OCI-LY3 (cell line): ENCODE data around the gene COL6A2.
"Not testable (repeated sequence)": the region's sequence is repeated elsewhere in the genome, so short reads cannot be mapped to it uniquely, and the experiment has no call there.

Experiments used
- H2AFZ ChIP-seq: fragments of 200-600, 300-600 bp; shearing (Covaris generic); 2 replicates; pipeline ENCODE4 v1.6.0; 2014; ENCODE audit warnings: antibody characterized with exemption, low read depth, low read length
- H3K27ac ChIP-seq: fragments of 200-600, 300-600 bp; sonication (generic); 2 replicates; pipeline ENCODE4 v1.5.1; 2014; ENCODE audit warnings: mild to moderate bottlenecking, low read length, moderate library complexity, mixed read lengths
- H3K27me3 ChIP-seq: fragments of 200-600, 300-600 bp; sonication (generic); 2 replicates; pipeline ENCODE4 v1.6.1; 2014; ENCODE audit warnings: low read depth, low read length, mixed read lengths
- H3K36me3 ChIP-seq: fragments of 200-600, 300-600 bp; sonication (generic); replicated peaks from 2 replicates; pipeline ENCODE3; 2014; ENCODE audit warnings: low read depth, low read length, mixed read lengths
- H3K4me1 ChIP-seq: fragments of 300-600, 200-600 bp; sonication (generic); 2 replicates; pipeline ENCODE4 v1.6.1; 2014; ENCODE audit warnings: low read length, mixed read lengths
- H3K4me2 ChIP-seq: fragments of 200-600, 300-600 bp; sonication (generic); 2 replicates; pipeline ENCODE4 v1.6.1; 2014; ENCODE audit warnings: low read length, mixed read lengths
- H3K4me3 ChIP-seq: fragments of 300-600, 200-600 bp; sonication (generic); 2 replicates; pipeline ENCODE4 v1.5.1; 2014; ENCODE audit warnings: antibody characterized with exemption, mild to moderate bottlenecking, low read length, moderate library complexity
- H3K79me2 ChIP-seq: fragments of 300-600, 200-600 bp; shearing (Covaris generic); 2 replicates; pipeline ENCODE4 v1.6.1; 2014; ENCODE audit warnings: mild to moderate bottlenecking, low read length, mixed read lengths
- H3K9ac ChIP-seq: fragments of 300-600, 200-600 bp; shearing (Covaris generic); 2 replicates; pipeline ENCODE4 v1.6.0; 2014; ENCODE audit warnings: mild to moderate bottlenecking, low read length, moderate library complexity
- H3K9me3 ChIP-seq: fragments of 200-600, 300-600 bp; shearing (Covaris generic); 2 replicates; pipeline ENCODE4 v1.6.1; 2014; ENCODE audit warnings: low read length, mixed read lengths; ENCODE audit not compliant: insufficient read depth
- H4K20me1 ChIP-seq: fragments of 200-600, 300-600 bp; sonication (generic); 2 replicates; pipeline ENCODE4 v1.6.1; 2016; ENCODE audit warnings: low read length, mixed read lengths; ENCODE audit not compliant: insufficient read depth
- EZH2phosphoT487 ChIP-seq: fragments of 200-600 bp; shearing (Covaris generic); IDR thresholded peaks from 2 replicates; pipeline ENCODE4 v1.6.1; 2018; ENCODE audit warnings: antibody characterized with exemption, mixed run types, low read depth
- TF ChIP-seq, protein P1 (sequence below): fragments of 200-600, 300-600 bp; sonication (generic); IDR thresholded peaks from 2 replicates; pipeline ENCODE4 v1.5.1; 2014; ENCODE audit warnings: antibody characterized with exemption, low read length, low read depth

Gene COL6A2

DNA sequence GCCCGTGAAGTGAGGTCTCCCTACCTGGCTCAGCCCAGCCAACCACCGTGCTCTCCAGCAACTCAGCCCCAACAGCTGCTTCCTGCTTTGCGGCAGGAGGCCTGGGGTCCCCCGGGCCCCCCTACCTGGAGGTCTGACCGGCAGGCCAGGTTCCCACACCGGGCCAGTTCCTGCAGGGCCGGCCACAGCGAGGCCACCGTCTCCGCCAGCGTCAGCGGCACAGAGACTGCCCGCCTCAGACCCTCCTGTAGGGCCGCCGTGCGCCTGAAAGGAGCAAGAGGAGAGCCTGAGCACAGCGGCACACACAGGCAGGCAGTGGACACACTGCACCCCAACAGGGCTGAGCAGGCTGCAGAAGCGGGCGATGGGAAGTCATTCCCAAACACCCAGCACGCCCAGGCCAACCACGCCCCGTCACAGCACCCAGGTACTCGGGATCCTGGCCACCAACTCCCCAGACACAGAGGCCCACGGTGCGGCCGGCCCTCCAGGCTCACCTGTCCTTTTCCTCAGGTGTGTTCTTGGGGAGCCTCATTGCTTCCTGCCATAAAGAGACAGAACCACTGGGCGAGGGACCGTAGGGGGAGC lies 40.6 kb downstream of the COL6A2 start:
- Histone ChIP-seq H2AFZ (no peak overlapping the region), H3K27me3 (no peaks in the 10 kb centered on the region), H3K79me2 (no peaks in the 10 kb centered on the region), H3K4me1 (no peaks in the 10 kb centered on the region), H3K27ac (no peak overlapping the region), H3K9ac (no peak overlapping the region), H4K20me1 (no peaks in the 10 kb centered on the region), H3K4me3 (no peak overlapping the region), H3K36me3 (no peaks in the 10 kb centered on the region), H3K4me2 (no peak overlapping the region), H3K9me3 (no peaks in the 10 kb centered on the region)
- TF ChIP-seq, protein P1, sequence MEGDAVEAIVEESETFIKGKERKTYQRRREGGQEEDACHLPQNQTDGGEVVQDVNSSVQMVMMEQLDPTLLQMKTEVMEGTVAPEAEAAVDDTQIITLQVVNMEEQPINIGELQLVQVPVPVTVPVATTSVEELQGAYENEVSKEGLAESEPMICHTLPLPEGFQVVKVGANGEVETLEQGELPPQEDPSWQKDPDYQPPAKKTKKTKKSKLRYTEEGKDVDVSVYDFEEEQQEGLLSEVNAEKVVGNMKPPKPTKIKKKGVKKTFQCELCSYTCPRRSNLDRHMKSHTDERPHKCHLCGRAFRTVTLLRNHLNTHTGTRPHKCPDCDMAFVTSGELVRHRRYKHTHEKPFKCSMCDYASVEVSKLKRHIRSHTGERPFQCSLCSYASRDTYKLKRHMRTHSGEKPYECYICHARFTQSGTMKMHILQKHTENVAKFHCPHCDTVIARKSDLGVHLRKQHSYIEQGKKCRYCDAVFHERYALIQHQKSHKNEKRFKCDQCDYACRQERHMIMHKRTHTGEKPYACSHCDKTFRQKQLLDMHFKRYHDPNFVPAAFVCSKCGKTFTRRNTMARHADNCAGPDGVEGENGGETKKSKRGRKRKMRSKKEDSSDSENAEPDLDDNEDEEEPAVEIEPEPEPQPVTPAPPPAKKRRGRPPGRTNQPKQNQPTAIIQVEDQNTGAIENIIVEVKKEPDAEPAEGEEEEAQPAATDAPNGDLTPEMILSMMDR: no peak
- TF ChIP-seq EZH2phosphoT487: no peak

DNA sequence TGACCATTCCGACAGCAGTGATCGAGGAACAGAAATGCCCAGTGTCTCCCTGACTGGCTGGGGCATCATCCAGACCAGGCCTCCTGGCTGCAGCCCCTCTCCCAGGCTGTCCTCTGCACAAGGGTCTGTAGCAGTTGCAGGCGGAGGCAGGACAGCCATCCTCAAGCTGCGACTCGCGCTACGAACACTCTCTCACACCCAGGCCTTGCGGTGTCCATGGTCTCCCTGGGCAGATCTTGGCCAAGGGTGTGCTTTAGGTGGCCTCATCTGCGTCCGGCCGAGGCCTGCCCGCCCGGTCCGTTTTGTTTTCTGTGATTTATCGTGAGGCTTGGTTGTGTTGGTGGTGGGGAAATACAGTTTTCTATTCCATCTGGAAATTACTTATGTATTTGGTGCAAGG lies 41.8 kb downstream of the COL6A2 start:
- H4K20me1 ChIP-seq: no peaks in the 10 kb centered on the region
- no peaks in the 10 kb centered on the region for H3K4me1 ChIP-seq
- H3K27ac ChIP-seq: no peak overlapping the region
- no peaks in the 10 kb centered on the region for H3K79me2 ChIP-seq
- H3K27me3 ChIP-seq: no peaks in the 10 kb centered on the region
- H3K9ac ChIP-seq: no peak overlapping the region
- no peak overlapping the region for H3K4me2 ChIP-seq
- no peak overlapping the region for H2AFZ ChIP-seq
- no peaks in the 10 kb centered on the region for H3K36me3 ChIP-seq
- no peaks in the 10 kb centered on the region for H3K9me3 ChIP-seq
- no peak overlapping the region for H3K4me3 ChIP-seq
- TF ChIP-seq EZH2phosphoT487: no peak
- TF ChIP-seq, protein P1: no peak

DNA sequence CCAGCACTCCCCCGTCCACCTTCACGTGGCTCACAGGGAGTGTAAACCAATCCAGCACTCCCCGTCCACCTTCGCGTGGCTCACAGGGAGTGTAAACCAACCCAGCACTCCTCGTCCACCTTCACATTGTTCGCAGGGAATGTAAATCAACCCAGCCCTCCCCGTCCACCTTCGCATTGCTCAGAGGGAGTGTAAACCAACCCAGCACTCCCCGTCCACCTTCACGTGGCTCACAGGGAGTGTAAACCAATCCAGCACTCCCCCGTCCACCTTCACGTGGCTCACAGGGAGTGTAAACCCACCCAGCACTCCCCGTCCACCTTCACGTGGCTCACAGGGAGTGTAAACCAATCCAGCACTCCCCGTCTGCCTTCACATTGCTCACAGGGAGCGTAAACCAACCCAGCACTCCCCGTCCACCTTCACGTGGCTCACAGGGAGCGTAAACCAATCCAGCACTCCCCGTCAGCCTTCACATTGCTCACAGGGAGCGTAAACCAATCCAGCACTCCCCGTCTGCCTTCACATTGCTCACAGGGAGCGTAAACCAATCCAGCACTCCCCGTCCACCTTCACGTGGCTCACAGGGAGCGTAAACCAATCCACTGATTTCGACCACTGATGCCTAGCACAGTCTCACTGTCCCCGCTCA lies 42.6 kb downstream of the COL6A2 start:
- H3K4me3 ChIP-seq, H3K9ac ChIP-seq, H3K36me3 ChIP-seq: not testable (repeated sequence)

DNA sequence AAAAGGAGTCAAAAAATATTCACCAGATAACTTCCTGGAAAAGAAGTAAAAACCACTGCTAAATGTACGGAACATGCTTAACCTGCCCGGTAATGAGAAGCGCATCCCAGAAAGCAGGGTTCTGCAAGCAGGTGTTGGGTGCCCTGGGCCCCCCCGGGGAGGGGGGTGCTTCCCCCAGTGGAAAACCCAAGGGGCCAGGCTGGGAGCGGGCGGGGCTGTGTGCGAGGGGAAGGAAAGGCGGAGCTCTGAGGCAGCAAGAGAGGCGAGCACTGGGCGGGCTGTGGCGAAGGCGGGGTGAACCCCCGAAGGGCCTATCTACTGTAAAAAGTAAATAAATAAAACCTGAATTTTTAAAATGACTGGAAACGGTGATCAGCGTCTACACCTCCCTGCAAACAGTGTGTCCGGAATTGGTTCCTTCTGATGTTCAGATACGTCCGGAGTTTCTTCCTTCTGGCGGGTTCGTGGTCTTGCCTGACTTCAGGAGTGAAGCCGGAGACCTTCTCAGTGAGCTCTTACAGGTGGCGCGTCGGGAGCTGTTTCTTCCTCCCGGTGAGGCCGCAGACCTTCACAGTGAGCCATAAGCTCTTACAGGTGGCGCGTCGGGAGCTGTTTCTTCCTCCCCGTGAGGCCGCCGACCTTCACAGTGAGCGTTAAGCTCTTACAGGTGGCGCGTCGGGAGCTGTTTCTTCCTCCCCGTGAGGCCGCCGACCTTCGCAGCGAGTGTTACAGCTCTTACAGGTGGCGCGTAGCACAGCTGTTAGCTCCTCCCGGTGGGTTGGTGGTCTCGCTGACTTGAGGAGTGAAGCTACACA lies 44.1 kb downstream of the COL6A2 start:
- Histone ChIP-seq H3K36me3 (no peaks in the 10 kb centered on the region), H4K20me1 (no peaks in the 10 kb centered on the region), H2AFZ (no peak overlapping the region), H3K27me3 (no peaks in the 10 kb centered on the region), H3K9me3 (no peaks in the 10 kb centered on the region), H3K9ac (no peak overlapping the region), H3K79me2 (no peaks in the 10 kb centered on the region), H3K4me2 (no peak overlapping the region), H3K4me1 (no peaks in the 10 kb centered on the region), H3K4me3 (no peak overlapping the region), H3K27ac (no peak overlapping the region)
- TF ChIP-seq, protein P1: no peak
- no peak for TF ChIP-seq EZH2phosphoT487

More for the DNA sequence above, 42.6 kb downstream of the COL6A2 start:
- H4K20me1 ChIP-seq, H2AFZ ChIP-seq, H3K27ac ChIP-seq, H3K27me3 ChIP-seq, H3K4me1 ChIP-seq, H3K4me2 ChIP-seq, H3K9me3 ChIP-seq, H3K79me2 ChIP-seq: not testable (repeated sequence)
